Cerebellar nuclear complex (tissue), 1 donor: ENCODE data around the gene EMX2.

Experiments used
- DNase-seq, 2 experiments: peaks; one replicate each; lab custom pipeline; 2025; lab: John Stamatoyannopoulos, UW

EMX2 gene

GRCh38 chr10:117532003-117532385, 10.6 kb upstream of the EMX2 start:
- no peak for DNase-seq

GRCh38 chr10:117532451-117533107, 10.0 kb upstream of the EMX2 start:
- no peak for DNase-seq

GRCh38 chr10:117533507-117534281, 8.9 kb upstream of the EMX2 start:
- no peak for DNase-seq

- no peak for DNase-seq
Observed at GRCh38 chr10:117534321-117535297, 7.9 kb upstream of the EMX2 start.

GRCh38 chr10:117535298-117536071, 7.1 kb upstream of the EMX2 start:
- DNase-seq = no peak

- no peak for DNase-seq
Observed at GRCh38 chr10:117536072-117536865, 6.3 kb upstream of the EMX2 start.

GRCh38 chr10:117536866-117537435, 5.6 kb upstream of the EMX2 start:
- DNase-seq = no peak

- DNase-seq = no peak
Observed at GRCh38 chr10:117537436-117537903, 5.1 kb upstream of the EMX2 start.

- no peak for DNase-seq
Observed at GRCh38 chr10:117537904-117538524, 4.5 kb upstream of the EMX2 start.

- no peak for DNase-seq
Observed at GRCh38 chr10:117539361-117539773, 3.2 kb upstream of the EMX2 start.

GRCh38 chr10:117539903-117540639, 2.5 kb upstream of the EMX2 start:
- no peak for DNase-seq

- no peak for DNase-seq
Observed at GRCh38 chr10:117540640-117541404, 1.7 kb upstream of the EMX2 start.

GRCh38 chr10:117541405-117541908, 1.1 kb upstream of the EMX2 start:
- no peak for DNase-seq

GRCh38 chr10:117541909-117542705, 439 bp upstream of the EMX2 start:
- DNase-seq = no peak

GRCh38 chr10:117543225-117544003, 868 bp downstream of the EMX2 start:
- DNase-seq = no peak

GRCh38 chr10:117544004-117544701, 1.6 kb downstream of the EMX2 start:
- no peak for DNase-seq
